Measurements from ENCODE around the gene EPC2.
"Not testable (repeated sequence)": the region's sequence is repeated elsewhere in the genome, so short reads cannot be mapped to it uniquely, and the experiment has no call there.

DNA sequence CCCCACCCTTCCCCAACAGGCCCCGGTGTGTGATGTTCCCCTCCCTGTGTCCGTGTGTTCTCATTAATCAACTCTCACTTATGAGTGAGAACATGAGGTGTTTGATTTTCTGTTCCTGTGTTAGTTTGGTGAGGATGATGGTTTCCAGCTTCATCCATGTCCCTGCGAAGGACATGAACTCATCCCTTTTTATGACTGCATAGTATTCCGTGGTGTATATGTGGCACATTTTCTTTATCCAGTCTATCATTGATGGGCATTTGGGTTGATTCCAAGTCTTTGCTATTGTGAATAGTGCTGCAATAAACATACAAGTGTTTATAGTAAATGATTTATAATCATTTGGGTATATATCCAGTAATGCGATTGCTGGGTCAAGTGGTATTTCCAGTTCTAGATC, 145.6 kb downstream of the EPC2 start:
- TF ChIP-seq POLR2AphosphoS5 (IDR thresholded peaks at IDR 0.05; ENCODE audit: low read depth, low read length); EZH2 (IDR thresholded peaks at IDR 0.05): not testable (repeated sequence)
- TF ChIP-seq, protein P1, sequence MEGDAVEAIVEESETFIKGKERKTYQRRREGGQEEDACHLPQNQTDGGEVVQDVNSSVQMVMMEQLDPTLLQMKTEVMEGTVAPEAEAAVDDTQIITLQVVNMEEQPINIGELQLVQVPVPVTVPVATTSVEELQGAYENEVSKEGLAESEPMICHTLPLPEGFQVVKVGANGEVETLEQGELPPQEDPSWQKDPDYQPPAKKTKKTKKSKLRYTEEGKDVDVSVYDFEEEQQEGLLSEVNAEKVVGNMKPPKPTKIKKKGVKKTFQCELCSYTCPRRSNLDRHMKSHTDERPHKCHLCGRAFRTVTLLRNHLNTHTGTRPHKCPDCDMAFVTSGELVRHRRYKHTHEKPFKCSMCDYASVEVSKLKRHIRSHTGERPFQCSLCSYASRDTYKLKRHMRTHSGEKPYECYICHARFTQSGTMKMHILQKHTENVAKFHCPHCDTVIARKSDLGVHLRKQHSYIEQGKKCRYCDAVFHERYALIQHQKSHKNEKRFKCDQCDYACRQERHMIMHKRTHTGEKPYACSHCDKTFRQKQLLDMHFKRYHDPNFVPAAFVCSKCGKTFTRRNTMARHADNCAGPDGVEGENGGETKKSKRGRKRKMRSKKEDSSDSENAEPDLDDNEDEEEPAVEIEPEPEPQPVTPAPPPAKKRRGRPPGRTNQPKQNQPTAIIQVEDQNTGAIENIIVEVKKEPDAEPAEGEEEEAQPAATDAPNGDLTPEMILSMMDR (IDR thresholded peaks at IDR 0.05 in 2 of 3, conservative IDR thresholded peaks at IDR 0.05 in 1 of 3; ENCODE audit: borderline replicate concordance in 1 of 3, insufficient read depth in 1 of 3, low read depth in 2 of 3, low read length in 2 of 3) = not testable (repeated sequence)

Measured in HCT116 (cell line).